Activated CD8-positive, alpha-beta memory T cell treated with anti-CD3 and anti-CD28 coated beads, Interleukin-2, amount 10 ng/mL, durations not matched to agents 7 days and 5 days (primary cell): ENCODE measurements around the gene MRPL52. TPM values are rescaled to one million over a fixed set of nuclear protein-coding genes. Genes with fewer than 3 reads are reported as not detected.
A peak's percentile ranks its signal among the peaks of the same experiment; 100 is the strongest.

Experiments used
- ATAC-seq: fragments of 150-1000 bp; cut with Tn5 transposase; one replicate; pipeline ENCODE4 v1.10.0; 2021; ENCODE audit warnings: moderate library complexity
- CTCF ChIA-PET: fragments of 350-600 bp; sonication (Branson Sonifier 250); formaldehyde crosslinking; loops from one replicate; lab custom pipeline; 2021; ENCODE audit warnings: antibody characterized with exemption; lab: Charles Lee
- DNase-seq: peaks from one replicate; pipeline ENCODE4 v3.0.0-alpha.2; 2020
- H3K27ac Mint-ChIP-seq: one replicate; pipeline ENCODE4 v1.8.0; 2021; ENCODE audit warnings: mild to moderate bottlenecking, mixed read lengths
- H3K27me3 Mint-ChIP-seq: one replicate; pipeline ENCODE4 v1.8.0; 2021; ENCODE audit warnings: mixed read lengths
- H3K36me3 Mint-ChIP-seq: one replicate; pipeline ENCODE4 v1.8.0; 2021; ENCODE audit warnings: mild to moderate bottlenecking, mixed read lengths
- H3K4me1 Mint-ChIP-seq: one replicate; pipeline ENCODE4 v1.8.0; 2021; ENCODE audit warnings: mixed read lengths
- H3K4me3 Mint-ChIP-seq: one replicate; pipeline ENCODE4 v1.8.0; 2021; ENCODE audit warnings: mild to moderate bottlenecking, moderate library complexity, mixed read lengths
- H3K9me3 Mint-ChIP-seq: one replicate; pipeline ENCODE4 v1.8.0; 2022; ENCODE audit warnings: low read depth, mixed read lengths
- total RNA-seq, 2 experiments: library from RNA; stranded (reverse); gene quantifications; one replicate each; pipeline ENCODE4 v1.2.3, GENCODE V29; 2021

Gene MRPL52
- total RNA-seq, 2 experiments from 2014 or later, result 107 to 147 TPM

GRCh38 chr14:22872833-22873520 is 43.3 kb downstream of the MRPL52 start:
- DNase-seq, result no peak
- Mint-ChIP-seq H3K4me1 (peaks cover 32% of the 10 kb centered on the region), H3K4me3 (peak overlapping the region; percentile 88), H3K27me3 (no peaks in the 10 kb centered on the region), H3K9me3 (no peaks in the 10 kb centered on the region), H3K27ac (peak overlapping the region; percentile 80), H3K36me3 (peaks cover 25% of the 10 kb centered on the region)
- CTCF ChIA-PET, result interaction anchor here (0.8 to 5.6 kb wide), 24 partner anchors 12 to 345 kb away, joined by 3 to 126 read pairs (median 8); partner anchors contain the start of genes AJUBA, OXA1L, PRMT5 and RBM23
- no peak for ATAC-seq

GRCh38 chr14:22875003-22875747 is 45.5 kb downstream of the MRPL52 start:
- Mint-ChIP-seq H3K4me3 (no peak overlapping the region), H3K36me3 (peaks cover 27% of the 10 kb centered on the region), H3K27ac (no peak overlapping the region), H3K9me3 (no peaks in the 10 kb centered on the region), H3K27me3 (no peaks in the 10 kb centered on the region), H3K4me1 (peaks cover 28% of the 10 kb centered on the region)
- no peak for ATAC-seq
- CTCF ChIA-PET, result interaction anchor here (1.7 to 5.6 kb wide), 3 partner anchors 11 to 27 kb away, joined by 4 to 126 read pairs (median 61); partner anchors contain the start of gene REM2
- no peak for DNase-seq

GRCh38 chr14:22875748-22876319 is 46.1 kb downstream of the MRPL52 start:
- H3K9me3 Mint-ChIP-seq, result no peaks in the 10 kb centered on the region
- no peaks in the 10 kb centered on the region for H3K27me3 Mint-ChIP-seq
- no peak overlapping the region for H3K4me3 Mint-ChIP-seq
- ATAC-seq (no peak), DNase-seq (no peak)
- H3K4me1 Mint-ChIP-seq, result peaks cover 22% of the 10 kb centered on the region
- CTCF ChIA-PET, result interaction anchor here (1.7 to 1.8 kb wide), 2 partner anchors 24 to 26 kb away, joined by 4 to 6 read pairs; no protein-coding TSS in a partner anchor
- peaks cover 27% of the 10 kb centered on the region for H3K36me3 Mint-ChIP-seq
- no peak overlapping the region for H3K27ac Mint-ChIP-seq

- DNase-seq (no peak), ATAC-seq (no peak)
- CTCF ChIA-PET, result interaction anchor here (1.8 kb wide), 1 partner anchor 23 kb away, joined by 6 read pairs; no protein-coding TSS in a partner anchor
- no peaks in the 10 kb centered on the region for H3K9me3 Mint-ChIP-seq
- H3K27me3 Mint-ChIP-seq, result peaks cover 7% of the 10 kb centered on the region
- H3K36me3 Mint-ChIP-seq, result peaks cover 27% of the 10 kb centered on the region
- no peak overlapping the region for H3K4me3 Mint-ChIP-seq
- H3K4me1 Mint-ChIP-seq, result peaks cover 19% of the 10 kb centered on the region
- no peak overlapping the region for H3K27ac Mint-ChIP-seq
These were observed 47.4 kb downstream of the MRPL52 start for GRCh38 chr14:22877000-22877501.

- CTCF ChIA-PET, result interaction anchor here (0.8 to 1.6 kb wide), 2 partner anchors 10 to 11 kb away, joined by 3 to 5 read pairs; no protein-coding TSS in a partner anchor
- ATAC-seq, result no peak
- H3K27me3 Mint-ChIP-seq, result peaks cover 13% of the 10 kb centered on the region
- H3K4me1 Mint-ChIP-seq, result peaks cover 12% of the 10 kb centered on the region
- H3K9me3 Mint-ChIP-seq, result no peaks in the 10 kb centered on the region
- no peak overlapping the region for H3K4me3 Mint-ChIP-seq
- peaks cover 26% of the 10 kb centered on the region for H3K36me3 Mint-ChIP-seq
- no peak overlapping the region for H3K27ac Mint-ChIP-seq
- no peak for DNase-seq
These were observed 48.9 kb downstream of the MRPL52 start for GRCh38 chr14:22878271-22879246.

DNA sequence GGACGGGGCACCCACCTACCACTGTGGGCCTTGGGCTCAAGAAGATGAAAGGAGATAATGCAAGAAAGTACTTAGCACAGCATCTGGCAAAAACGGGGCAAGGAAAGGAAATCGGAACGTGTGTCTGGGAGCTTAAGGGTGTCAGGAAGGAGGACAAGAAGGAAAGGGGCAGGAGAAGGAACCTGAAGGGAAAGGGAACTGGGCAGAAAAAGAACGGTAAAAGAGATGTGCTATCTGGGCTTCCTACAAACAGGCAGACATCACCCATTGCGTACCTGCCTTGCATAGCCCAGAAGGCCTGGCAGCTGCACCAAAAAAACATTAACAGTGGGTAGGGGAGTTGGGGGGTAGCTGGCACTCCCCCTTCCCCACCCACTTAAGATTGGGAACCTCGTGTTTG is 52.4 kb downstream of the MRPL52 start:
- no peaks in the 10 kb centered on the region for H3K9me3 Mint-ChIP-seq
- DNase-seq (no peak), ATAC-seq (no peak)
- peaks cover 8% of the 10 kb centered on the region for H3K36me3 Mint-ChIP-seq
- H3K27ac Mint-ChIP-seq, result no peak overlapping the region
- no peak overlapping the region for H3K4me3 Mint-ChIP-seq
- H3K27me3 Mint-ChIP-seq, result peaks cover 39% of the 10 kb centered on the region
- peaks cover 12% of the 10 kb centered on the region for H3K4me1 Mint-ChIP-seq
- CTCF ChIA-PET, result interaction anchor here (0.7 to 11.1 kb wide), 8 partner anchors 10 to 187 kb away, joined by 3 to 126 read pairs (median 5); partner anchors contain the start of gene LRP10

DNA sequence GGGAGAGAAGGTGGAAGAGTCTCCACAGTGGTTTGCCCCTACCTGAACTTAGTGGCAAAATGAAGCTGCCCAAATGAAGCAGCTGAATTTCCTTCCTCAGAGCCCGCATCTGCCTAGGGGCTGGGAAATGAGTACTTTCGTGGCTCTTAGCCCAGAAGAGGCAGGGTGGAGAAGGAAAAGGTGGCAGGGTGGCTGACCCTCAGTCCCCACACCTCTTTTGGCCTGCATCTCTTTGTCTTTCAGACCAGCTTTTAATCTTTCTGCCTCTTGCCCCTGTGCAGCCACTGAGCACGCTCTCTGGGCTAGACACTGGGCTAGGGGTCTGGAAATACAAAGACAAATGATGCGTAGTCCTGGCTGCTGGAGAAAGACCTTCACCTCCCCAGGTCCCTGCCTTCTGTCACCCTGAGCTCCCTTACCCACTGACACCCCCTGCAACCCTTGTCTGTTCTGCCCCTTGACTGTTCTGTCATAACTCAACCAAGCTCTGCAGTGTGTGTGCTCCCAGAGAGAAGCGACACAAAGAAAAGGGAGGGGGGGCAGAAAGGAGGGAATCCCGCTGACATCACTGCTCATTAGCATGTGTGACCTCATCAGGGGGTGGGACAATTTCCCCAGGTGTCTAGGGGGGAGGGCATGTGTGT is 53.0 kb downstream of the MRPL52 start:
- no peak overlapping the region for H3K27ac Mint-ChIP-seq
- peaks cover 40% of the 10 kb centered on the region for H3K27me3 Mint-ChIP-seq
- H3K4me3 Mint-ChIP-seq, result no peak overlapping the region
- peaks cover 6% of the 10 kb centered on the region for H3K36me3 Mint-ChIP-seq
- DNase-seq (no peak), ATAC-seq (no peak)
- H3K9me3 Mint-ChIP-seq, result no peaks in the 10 kb centered on the region
- H3K4me1 Mint-ChIP-seq, result peaks cover 17% of the 10 kb centered on the region
- CTCF ChIA-PET, result interaction anchor here (0.7 to 11.1 kb wide), 9 partner anchors 10 to 310 kb away, joined by 3 to 126 read pairs (median 5); partner anchors contain the start of gene LRP10

- peaks cover 40% of the 10 kb centered on the region for H3K27me3 Mint-ChIP-seq
- no peak for ATAC-seq
- no peak for DNase-seq
- peaks cover 25% of the 10 kb centered on the region for H3K4me1 Mint-ChIP-seq
- CTCF ChIA-PET, result interaction anchor here (0.9 to 11.1 kb wide), 11 partner anchors 11 to 311 kb away, joined by 3 to 126 read pairs (median 5); partner anchors contain the start of genes LRP10 and PRMT5
- no peaks in the 10 kb centered on the region for H3K36me3 Mint-ChIP-seq
- no peak within 1 kb of the TSS for H3K27ac Mint-ChIP-seq
- H3K4me3 Mint-ChIP-seq, result no peak within 1 kb of the TSS
- no peaks in the 10 kb centered on the region for H3K9me3 Mint-ChIP-seq
These were observed 53.7 kb downstream of the MRPL52 start, which contains the start of gene REM2 for GRCh38 chr14:22883173-22883976. TSS of gene REM2 (plus strand) at chr14:22883222. CDS start at chr14:22883288, 66 bp downstream.

- Mint-ChIP-seq H3K4me1 (peaks cover 27% of the 10 kb centered on the region), H3K9me3 (no peaks in the 10 kb centered on the region), H3K27me3 (peaks cover 40% of the 10 kb centered on the region), H3K27ac (no peak overlapping the region), H3K4me3 (no peak overlapping the region), H3K36me3 (no peaks in the 10 kb centered on the region)
- CTCF ChIA-PET, result interaction anchor here (0.7 to 11.1 kb wide), 10 partner anchors 12 to 314 kb away, joined by 3 to 126 read pairs (median 8); partner anchors contain the start of genes LRP10, PRMT5 and RBM23
- DNase-seq (no peak), ATAC-seq (no peak)
These were observed 54.5 kb downstream of the MRPL52 start for GRCh38 chr14:22884076-22884737.
